A549 (cell line): ENCODE results near the gene DYNLT2B. TPM values are rescaled to one million over a fixed set of nuclear protein-coding genes. Genes with fewer than 3 reads are reported as not detected.

Experiments used
- ATAC-seq, 2 experiments: fragments of 200-7000 bp in 1 of 2; fragments of >200 bp in 1 of 2; cut with Nextera tagmentation in 1 of 2; cut with Tn5 transposase in 1 of 2; 3 replicates each; pipeline versions ENCODE4 v1.8.0 to v1.9.1; 2018 to 2020; ENCODE audit warnings: mild to moderate bottlenecking in 1 of 2, moderate library complexity in 1 of 2
- CTCF ChIA-PET: fragments of 300-600 bp; sonication (Branson Sonifier 250); formaldehyde crosslinking; extraction: SDS; loops from one replicate; lab custom pipeline; 2021; ENCODE audit warnings: antibody characterized with exemption, inconsistent platforms; lab: Yijun Ruan, JAX
- POLR2A ChIA-PET: fragments of 350-600 bp; formaldehyde crosslinking; extraction: SDS; loops from one replicate; lab custom pipeline; 2021; ENCODE audit warnings: antibody characterized with exemption, inconsistent platforms; lab: Yijun Ruan, JAX
- DNase-seq, 2 experiments: peaks; one replicate each; pipeline versions ENCODE4 v3.0.0 to v3.0.0-alpha.2; 2011 to 2016; ENCODE audit warnings: low read depth in 1 of 2, low spot score in 1 of 2
- FAIRE-seq: peaks from 2 replicates; lab custom pipeline; 2011; peaks lifted over from hg19 to GRCh38; lab: Jason Lieb, UNC
- H3K27ac ChIP-seq, 2 experiments: fragments of >200 bp; sonication (Bioruptor Twin); formaldehyde crosslinking; 3 replicates each; pipeline ENCODE4 v1.5.1; 2016 to 2017
- H3K4me1 ChIP-seq: fragments of >200 bp; sonication (Bioruptor Twin); formaldehyde crosslinking; 3 replicates; pipeline ENCODE4 v1.6.1; 2016
- H3K4me2 ChIP-seq: fragments of >200 bp; sonication (Bioruptor Twin); formaldehyde crosslinking; 3 replicates; pipeline ENCODE4 v1.6.1; 2016
- H3K4me3 ChIP-seq: fragments of >200 bp; sonication (Bioruptor Twin); formaldehyde crosslinking; 3 replicates; pipeline ENCODE4 v1.5.1; 2016
- H3K9me3 ChIP-seq: fragments of >200 bp; sonication (Bioruptor Twin); formaldehyde crosslinking; 3 replicates; pipeline ENCODE4 v1.6.1; 2016
- BCL3 ChIP-seq: fragments of >200 bp; sonication (Bioruptor Twin); formaldehyde crosslinking; IDR thresholded peaks from 3 replicates; pipeline ENCODE4 v1.6.1; 2016
- CBX2 ChIP-seq: fragments of 200-600 bp; sonication (generic); IDR thresholded peaks from 2 replicates; pipeline ENCODE4 v1.6.1; 2016; ENCODE audit warnings: low read depth, mild to moderate bottlenecking, borderline replicate concordance
- CBX8 ChIP-seq: fragments of 200-600 bp; sonication (generic); IDR thresholded peaks from 2 replicates; pipeline ENCODE4 v1.6.1; 2016
- CEBPB ChIP-seq, 2 experiments: fragments of >200 bp in 1 of 2; sonication (Bioruptor Twin) in 1 of 2; formaldehyde crosslinking in 1 of 2; IDR thresholded peaks; 2 replicates each; pipeline ENCODE4 v1.6.1; 2012 to 2016
- CHD2 ChIP-seq: fragments of 150-350 bp; IDR thresholded peaks from 2 replicates; pipeline ENCODE4 v1.6.1; 2014; ENCODE audit warnings: low read length; ENCODE audit not compliant: partially characterized antibody
- EHF ChIP-seq: fragments of 250-450 bp; sonication (Bioruptor Pico); IDR thresholded peaks from 2 replicates; pipeline ENCODE4 v1.5.0; 2020; ENCODE audit warnings: mild to moderate bottlenecking
- EHMT2 ChIP-seq: fragments of 200-600 bp; sonication (generic); IDR thresholded peaks from 2 replicates; pipeline ENCODE4 v1.6.1; 2016; ENCODE audit warnings: antibody characterized with exemption, low read depth, mild to moderate bottlenecking, moderate library complexity
- ELK1 ChIP-seq: fragments of 150-350 bp; IDR thresholded peaks from 2 replicates; pipeline ENCODE4 v1.6.1; 2014; ENCODE audit warnings: low read depth, mild to moderate bottlenecking, low read length
- EP300 ChIP-seq, 2 experiments: fragments of >200 bp; sonication (Bioruptor Twin); formaldehyde crosslinking; IDR thresholded peaks; 2 replicates in 1 of 2; 3 replicates in 1 of 2; pipeline ENCODE4 v1.6.1; 2016 to 2017
- FOXS1 ChIP-seq: fragments of 250-450 bp; sonication (Bioruptor Pico); IDR thresholded peaks from 2 replicates; pipeline ENCODE4 v1.5.0; 2020; ENCODE audit warnings: mild to moderate bottlenecking, moderate library complexity
- GATA3 ChIP-seq: IDR thresholded peaks from 2 replicates; pipeline ENCODE4 v1.6.1; 2012; ENCODE audit warnings: borderline replicate concordance
- HDAC2 ChIP-seq: fragments of 200-600 bp; sonication (generic); IDR thresholded peaks from 2 replicates; pipeline ENCODE4 v1.6.1; 2016
- HOXB13 ChIP-seq: fragments of 250-450 bp; sonication (Bioruptor Pico); IDR thresholded peaks from 2 replicates; pipeline ENCODE4 v1.5.0; 2020; ENCODE audit warnings: low read depth, mild to moderate bottlenecking, moderate library complexity
- HOXB5 ChIP-seq: fragments of 250-450 bp; sonication (Bioruptor Pico); IDR thresholded peaks from 2 replicates; pipeline ENCODE4 v1.5.0; 2020; ENCODE audit warnings: mild to moderate bottlenecking, moderate library complexity
- JUNB ChIP-seq: fragments of >200 bp; sonication (Bioruptor Twin); formaldehyde crosslinking; IDR thresholded peaks from 2 replicates; pipeline ENCODE4 v1.6.1; 2016
- KDM1A ChIP-seq: fragments of 200-600 bp; sonication (generic); IDR thresholded peaks from 2 replicates; pipeline ENCODE4 v1.6.1; 2016; ENCODE audit warnings: low read depth, mild to moderate bottlenecking
- KDM5A ChIP-seq: fragments of 200-600 bp; sonication (generic); IDR thresholded peaks from 2 replicates; pipeline ENCODE4 v1.6.1; 2016; ENCODE audit warnings: antibody characterized with exemption, mild to moderate bottlenecking
- MAFK ChIP-seq: fragments of 450-650 bp; IDR thresholded peaks from 2 replicates; pipeline ENCODE4 v1.6.1; 2014; ENCODE audit not compliant: partially characterized antibody
- MAX ChIP-seq: IDR thresholded peaks from 2 replicates; pipeline ENCODE4 v1.6.1; 2012
- MAZ ChIP-seq: fragments of 150-350 bp; IDR thresholded peaks from 2 replicates; pipeline ENCODE4 v1.6.1; 2014; ENCODE audit warnings: antibody characterized with exemption, low read depth, low read length, borderline replicate concordance
- PBX3 ChIP-seq: IDR thresholded peaks from 2 replicates; pipeline ENCODE4 v1.6.1; 2012
- POLR2AphosphoS2 ChIP-seq: conservative IDR thresholded peaks from 2 replicates; pipeline ENCODE4 v1.6.1; 2012; ENCODE audit warnings: low read length, improper control_type of control experiment, inconsistent platforms
- RCOR1 ChIP-seq: fragments of 150-350 bp; IDR thresholded peaks from 2 replicates; pipeline ENCODE4 v1.6.1; 2014; ENCODE audit warnings: antibody characterized with exemption, low read length, low read depth
- RFX5 ChIP-seq: fragments of 450-650 bp; IDR thresholded peaks from 2 replicates; pipeline ENCODE4 v1.7.1; 2014; ENCODE audit warnings: antibody characterized with exemption, mild to moderate bottlenecking, moderate library complexity
- RNF2 ChIP-seq: fragments of 200-600 bp; sonication (generic); IDR thresholded peaks from 2 replicates; pipeline ENCODE4 v1.6.1; 2016; ENCODE audit warnings: low read depth, mild to moderate bottlenecking, antibody characterized with exemption, moderate library complexity, borderline replicate concordance
- TFCP2L1 ChIP-seq: fragments of 250-450 bp; sonication (Bioruptor Pico); IDR thresholded peaks from 2 replicates; pipeline ENCODE4 v1.5.0; 2021; ENCODE audit warnings: mild to moderate bottlenecking
- TP53 ChIP-seq: fragments of 250-450 bp; sonication (Bioruptor Pico); IDR thresholded peaks from 2 replicates; pipeline ENCODE4 v1.5.0; 2021; ENCODE audit warnings: mild to moderate bottlenecking, moderate library complexity
- USF2 ChIP-seq: fragments of 450-650 bp; IDR thresholded peaks from 2 replicates; pipeline ENCODE4 v1.6.1; 2014; ENCODE audit warnings: antibody characterized with exemption
- ZFP36 ChIP-seq: fragments of 450-650 bp; IDR thresholded peaks from 2 replicates; pipeline ENCODE4 v1.6.1; 2014; ENCODE audit warnings: borderline replicate concordance; ENCODE audit not compliant: partially characterized antibody
- ZNF302 ChIP-seq: fragments of 250-450 bp; sonication (Bioruptor Pico); IDR thresholded peaks from 2 replicates; pipeline ENCODE4 v1.9.0; 2021; ENCODE audit warnings: inconsistent platforms, mild to moderate bottlenecking, moderate library complexity
- ZSCAN20 ChIP-seq: fragments of 250-450 bp; sonication (Bioruptor Pico); IDR thresholded peaks from 2 replicates; pipeline ENCODE4 v1.8.0; 2022; ENCODE audit warnings: mild to moderate bottlenecking, moderate library complexity
- WGBS: methylation state at CpG from one replicate; pipeline ENCODE4 v1.1.6; 2017; ENCODE audit errors: missing lambda C conversion rate; 5-methylcytosine and 5-hydroxymethylcytosine counted together
- polyA plus RNA-seq, 4 experiments: library from polyadenylated mRNA; depleted of rRNA in 3 of 4; stranded (reverse); fragments of >200 nt; fragmentation: RNase III in 1 of 4; extraction: RNeasy Plus Mini Kit Qiagen cat#74134 plus additional on column Dnase treatment in 1 of 4; gene quantifications; 2 replicates in 3 of 4; 3 replicates in 1 of 4; pipeline ENCODE4 v1.2.3, GENCODE V29; 2011 to 2017

DYNLT2B gene
- polyA plus RNA-seq, 2 of the 4 experiments (the other 2 are of a cell fraction): 34.7 to 34.9 TPM

GRCh38 chr3:196339044-196339443 is 21.0 kb upstream of the DYNLT2B start:
- ChIA-PET CTCF (interaction anchor here (0.8 to 1.3 kb wide), 2 partner anchors 84 to 219 kb away, joined by 3 to 5 read pairs; no protein-coding TSS in a partner anchor), POLR2A (interaction anchor here (2.0 kb wide), 1 partner anchor 21 kb away, joined by 12 read pairs; the partner anchor contains the start of gene DYNLT2B)
- H3K4me1 ChIP-seq: peaks cover 48% of the 10 kb centered on the region
- WGBS: 88% methylated on average over 6 of the region's 6 CpGs
- DNase-seq (no peak), ATAC-seq (no peak), FAIRE-seq (no peak)
- peak overlapping the region; percentile 78 for H3K4me2 ChIP-seq
- H3K4me3 ChIP-seq: no peak overlapping the region; the same call in 2 of the 3 replicates
- no peak for TF ChIP-seq TFCP2L1 (CRISPR knock-in tag)
- TF ChIP-seq MAFK: peak; percentile 18
- H3K27ac ChIP-seq: peak overlapping the region; percentile 88 to 90
- H3K9me3 ChIP-seq: no peaks in the 10 kb centered on the region

GRCh38 chr3:196336319-196337145 is 18.5 kb upstream of the DYNLT2B start:
- no peak for FAIRE-seq
- WGBS: 81% methylated on average over 17 of the region's 17 CpGs
- ATAC-seq: no peak

GRCh38 chr3:196335503-196335948 is 17.5 kb upstream of the DYNLT2B start:
- Histone ChIP-seq H3K4me3 (no peak overlapping the region), H3K27ac (peak overlapping the region in 1 of 2 experiments; percentile 49; a peak in 2 of 6 replicates), H3K9me3 (no peaks in the 10 kb centered on the region), H3K4me2 (0 out of 3 replicates have a peak overlapping the region, but pooled peaks have one; percentile 14), H3K4me1 (peaks cover 42% of the 10 kb centered on the region)
- ChIA-PET CTCF (interaction anchor here (0.8 kb wide), 1 partner anchor 193 kb away, joined by 3 read pairs; no protein-coding TSS in a partner anchor), POLR2A (no interaction called here)
- no peak for FAIRE-seq
- ATAC-seq: no peak
- no peak for DNase-seq
- 97% methylated on average over 10 of the region's 12 CpGs for WGBS
- TF ChIP-seq HOXB13 (CRISPR knock-in tag) (no peak), TP53 (CRISPR knock-in tag) (no peak), MAX (no peak), KDM5A (no peak), CBX2 (no peak), PBX3 (no peak), EHMT2 (no peak), ZFP36 (no peak), ZNF302 (CRISPR knock-in tag) (no peak), EP300 (IDR thresholded peaks at IDR 0.05) (no peak), USF2 (no peak), FOXS1 (CRISPR knock-in tag) (no peak), JUNB (no peak), EHF (no peak), CBX8 (no peak), POLR2AphosphoS2 (no peak), MAZ (no peak), GATA3 (no peak)

More at GRCh38 chr3:196336319-196337145, 18.5 kb upstream of the DYNLT2B start:
- POLR2A ChIA-PET: no interaction called here
- Histone ChIP-seq H3K4me3 (peak overlapping the region; percentile 37; the same call in 1 of the 3 replicates), H3K27ac (peak overlapping the region; percentile 88 to 90), H3K9me3 (no peaks in the 10 kb centered on the region)
- CTCF ChIA-PET: interaction anchor here (0.7 to 1.7 kb wide), 3 partner anchors 9 to 192 kb away, joined by 3 to 6 read pairs (median 3); no protein-coding TSS in a partner anchor
- no peak for DNase-seq
- TF ChIP-seq JUNB: no peak
- TF ChIP-seq RNF2: no peak
- no peak for TF ChIP-seq FOXS1 (CRISPR knock-in tag)
- TF ChIP-seq CEBPB (IDR thresholded peaks at IDR 0.05): no peak
- no peak for TF ChIP-seq POLR2AphosphoS2
- TF ChIP-seq CBX8: no peak
- no peak for TF ChIP-seq HOXB5 (CRISPR knock-in tag)
- TF ChIP-seq RFX5: no peak
- TF ChIP-seq ZSCAN20: no peak
- TF ChIP-seq HDAC2: no peak
- TF ChIP-seq KDM1A: no peak
- TF ChIP-seq BCL3: no peak
- no peak for TF ChIP-seq RCOR1
- no peak for TF ChIP-seq ELK1
- TF ChIP-seq CHD2: no peak
- TF ChIP-seq, all 56 proteins: peak for 0
- Histone ChIP-seq H3K4me1 (peaks cover 48% of the 10 kb centered on the region), H3K4me2 (peak overlapping the region; percentile 78)
